ENCODE data around the gene FAM114A2. TPM values are rescaled to one million over a fixed set of nuclear protein-coding genes. Genes with fewer than 3 reads are reported as not detected.

FAM114A2 gene
- total RNA-seq, 1 donor from 2014 or later, result 36.3 TPM

GRCh38 chr5:153964191-153964879 is 74.4 kb downstream of the FAM114A2 start:
- DNase-seq (no peak), ATAC-seq (no peak)
- intact Hi-C loops (cut with micrococcal nuclease), result loop anchor here (2.0 kb wide), 1 partner anchor 468 kb away; no protein-coding TSS in a partner anchor

GRCh38 chr5:153960269-153961215 is 78.2 kb downstream of the FAM114A2 start:
- ATAC-seq, result no peak
- no peak for DNase-seq
- intact Hi-C loops (cut with micrococcal nuclease), result no loop called here

- DNase-seq (no peak), ATAC-seq (peak; percentile 28)
- intact Hi-C loops (cut with micrococcal nuclease), result no loop called here
Measured at GRCh38 chr5:153959134-153959957, 79.4 kb downstream of the FAM114A2 start.

- intact Hi-C loops (cut with micrococcal nuclease), result no loop called here
- no peak for DNase-seq
- ATAC-seq, result no peak
Measured at GRCh38 chr5:153957205-153957604, 81.5 kb downstream of the FAM114A2 start.

- intact Hi-C loops (cut with micrococcal nuclease), result no loop called here
- DNase-seq (no peak), ATAC-seq (no peak)
Measured at GRCh38 chr5:153953411-153953810, 85.3 kb downstream of the FAM114A2 start.

GRCh38 chr5:153952893-153953292 is 85.8 kb downstream of the FAM114A2 start:
- ATAC-seq (peak; percentile 55), DNase-seq (no peak)
- intact Hi-C loops (cut with micrococcal nuclease), result no loop called here

- DNase-seq (no peak), ATAC-seq (no peak)
- intact Hi-C loops (cut with micrococcal nuclease), result no loop called here
Measured at GRCh38 chr5:153952057-153952456, 86.7 kb downstream of the FAM114A2 start.

GRCh38 chr5:153941265-153941664 is 97.4 kb downstream of the FAM114A2 start:
- ATAC-seq, result no peak
- intact Hi-C loops (cut with micrococcal nuclease), result no loop called here

More at GRCh38 chr5:153941265-153941664, 97.4 kb downstream of the FAM114A2 start:
- no peak for DNase-seq

Other genes with a start within 250 kb of the FAM114A2 start
- 26.7 TPM for gene MFAP3, start 57 bp upstream of the FAM114A2 start, total RNA-seq
- gene GALNT10, start 151.8 kb upstream of the FAM114A2 start, total RNA-seq, result 10.9 TPM

Measured in left ventricle myocardium superior (tissue), 1 donor.